Endothelial cell of umbilical vein (primary cell): ENCODE measurements around the gene HENMT1. TPM values are rescaled to one million over a fixed set of nuclear protein-coding genes. Genes with fewer than 3 reads are reported as not detected.

ENCODE experiments used
- BruUV-seq: library from RNA; stranded (reverse); fragments of 400-500 nt; replicated peaks from 2 replicates; lab custom pipeline; 2021; lab: Mats Ljungman, UMichigan
- CTCF ChIA-PET: fragments of 300-600, 350-600 bp; sonication (Branson Sonifier 250); formaldehyde crosslinking; loops from one replicate; lab custom pipeline; 2021; ENCODE audit warnings: antibody characterized with exemption, inconsistent platforms; lab: Charles Lee
- POLR2A ChIA-PET: fragments of 300-600, 350-600 bp; sonication (Branson Sonifier 250); formaldehyde crosslinking; loops from one replicate; lab custom pipeline; 2021; ENCODE audit warnings: antibody characterized with exemption, inconsistent platforms; lab: Charles Lee
- DNase-seq: peaks from one replicate; pipeline ENCODE4 v3.0.0-alpha.2; 2011; ENCODE audit warnings: low read depth, low spot score
- FAIRE-seq: peaks from 2 replicates; lab custom pipeline; 2011; peaks lifted over from hg19 to GRCh38; lab: Jason Lieb, UNC
- H2AFZ ChIP-seq: 2 replicates; pipeline ENCODE4 v1.6.0; 2012; ENCODE audit warnings: low read depth, low read length, control low read depth, inconsistent platforms
- H3K27ac ChIP-seq: 2 replicates; pipeline ENCODE4 v1.5.1; 2011; ENCODE audit warnings: low read depth, mild to moderate bottlenecking, control low read depth, low read length, moderate library complexity; ENCODE audit not compliant: insufficient read depth
- H3K27me3 ChIP-seq, 2 experiments: 2 replicates each; pipeline versions ENCODE4 v1.6.0 to v1.6.1; 2011; ENCODE audit warnings: low read length in 2 of 2, mixed read lengths in 1 of 2; ENCODE audit not compliant: control insufficient read depth in 2 of 2, insufficient read depth in 2 of 2
- H3K36me3 ChIP-seq, 2 experiments: 2 replicates in 1 of 2; 3 replicates in 1 of 2; pipeline ENCODE4 v1.5.1; 2011; ENCODE audit warnings: low read length in 2 of 2, mild to moderate bottlenecking in 1 of 2, moderate library complexity in 1 of 2; ENCODE audit not compliant: control insufficient read depth in 2 of 2, insufficient read depth in 2 of 2; ENCODE audit errors: extremely low read depth in 1 of 2
- H3K4me1 ChIP-seq: 3 replicates; pipeline ENCODE4 v1.5.1; 2011; ENCODE audit warnings: mild to moderate bottlenecking, low read length; ENCODE audit not compliant: control insufficient read depth, insufficient read depth; ENCODE audit errors: extremely low read depth
- H3K4me2 ChIP-seq: 2 replicates; pipeline ENCODE4 v1.6.1; 2011; ENCODE audit warnings: low read length, control low read depth, mixed read lengths; ENCODE audit not compliant: insufficient read depth
- H3K4me3 ChIP-seq, 3 experiments: fragments of 200-600 bp in 1 of 3; sonication (generic), shearing (Covaris generic) in 1 of 3; replicated peaks in 1 of 3; 2 replicates each; pipeline ENCODE4 v1.5.1; 2011 to 2016; ENCODE audit warnings: control low read depth in 3 of 3, low read length in 3 of 3, mild to moderate bottlenecking in 2 of 3, inconsistent platforms in 1 of 3, low read depth in 1 of 3, moderate library complexity in 1 of 3; ENCODE audit not compliant: insufficient read depth in 1 of 3
- H3K79me2 ChIP-seq: 2 replicates; pipeline ENCODE4 v1.6.0; 2012; ENCODE audit warnings: low read length, inconsistent platforms; ENCODE audit not compliant: control insufficient read depth, insufficient read depth
- H3K9ac ChIP-seq: replicated peaks from 2 replicates; pipeline ENCODE3; 2011; ENCODE audit warnings: low read length, control low read depth; ENCODE audit not compliant: insufficient read depth; ENCODE audit errors: extremely low read depth
- H3K9me1 ChIP-seq: replicated peaks from 3 replicates; pipeline ENCODE4 v1.6.0; 2011; ENCODE audit warnings: mild to moderate bottlenecking, low read length; ENCODE audit not compliant: control insufficient read depth, insufficient read depth; ENCODE audit errors: extremely low read depth
- H3K9me3 ChIP-seq: replicated peaks from 2 replicates; pipeline ENCODE4 v1.5.1; 2012; ENCODE audit warnings: low read length, inconsistent platforms; ENCODE audit not compliant: control insufficient read depth, insufficient read depth
- H4K20me1 ChIP-seq: replicated peaks from 2 replicates; pipeline ENCODE3; 2011; ENCODE audit warnings: mild to moderate bottlenecking, low read length; ENCODE audit not compliant: control insufficient read depth, insufficient read depth; ENCODE audit errors: extremely low read depth
- CTCF ChIP-seq, 2 donors: IDR thresholded peaks; 1 replicate in 1 of 2; 2 replicates in 1 of 2; pipeline ENCODE4 v1.5.1; 2011; ENCODE audit warnings: low read length in 2 of 2, mild to moderate bottlenecking in 2 of 2, moderate library complexity in 2 of 2, control low read depth in 1 of 2, inconsistent platforms in 1 of 2, low read depth in 1 of 2; ENCODE audit not compliant: insufficient read depth in 1 of 2; ENCODE audit errors: extremely low read depth in 1 of 2
- EZH2 ChIP-seq: IDR thresholded peaks from 2 replicates; pipeline ENCODE4 v1.6.1; 2012; ENCODE audit warnings: borderline replicate concordance, low read depth, mild to moderate bottlenecking, moderate library complexity, low read length, inconsistent platforms; ENCODE audit not compliant: severe bottlenecking
- FOS ChIP-seq: IDR thresholded peaks from 2 replicates; pipeline ENCODE4 v1.6.1; 2011; ENCODE audit warnings: mild to moderate bottlenecking, low read length, moderate library complexity, borderline replicate concordance; ENCODE audit not compliant: insufficient read depth
- GATA2 ChIP-seq: IDR thresholded peaks from 2 replicates; pipeline ENCODE4 v1.7.0; 2011; ENCODE audit warnings: low read depth, mild to moderate bottlenecking, moderate library complexity, mixed read lengths, low read length; ENCODE audit not compliant: insufficient read length, insufficient read depth
- JUN ChIP-seq: IDR thresholded peaks from 2 replicates; pipeline ENCODE4 v1.6.1; 2011; ENCODE audit warnings: borderline replicate concordance, low read depth; ENCODE audit not compliant: insufficient read length, insufficient read depth
- MYC ChIP-seq: IDR thresholded peaks from one replicate; pipeline ENCODE4 v1.6.1; 2011; ENCODE audit warnings: mild to moderate bottlenecking, low read depth, low read length
- POLR2A ChIP-seq: IDR thresholded peaks from 2 replicates; pipeline ENCODE4 v1.6.1; 2012; ENCODE audit warnings: low read depth, mild to moderate bottlenecking, control low read depth, low read length
- POLR2AphosphoS5 ChIP-seq: IDR thresholded peaks from 2 replicates; pipeline ENCODE4 v1.6.1; 2012; ENCODE audit warnings: low read depth, mild to moderate bottlenecking, control low read depth, low read length, moderate library complexity; ENCODE audit not compliant: insufficient read depth
- dilution Hi-C: fragments of 300-500 bp; cut with MboI; formaldehyde crosslinking; loops from one replicate; pipeline ENCODE4 v1.15.0; 2019; ENCODE audit warnings: low sequenced_read_pairs; ENCODE audit not compliant: extremely low pct_ligation_motif_present
- intact Hi-C: fragments of 100-400 bp; cut with micrococcal nuclease; formaldehyde crosslinking; loops from one replicate; pipeline ENCODE4 v1.10.0; 2022
- polyA plus RNA-seq, 4 experiments: library from polyadenylated mRNA; depleted of rRNA in 3 of 4; stranded (reverse) in 3 of 4; unstranded in 1 of 4; fragments of >200 nt; gene quantifications; 2 replicates each; pipeline versions ENCODE4 v1.2.1 to v1.2.3, GENCODE V29; 2011 to 2012; ENCODE audit warnings: missing spikeins in 1 of 4
- total RNA-seq: library from RNA; stranded (reverse); gene quantifications from 2 replicates; pipeline ENCODE4 v1.2.3, GENCODE V29; 2021

The HENMT1 gene
- total and polyA plus RNA-seq, 2 donors (not counting 3 experiments of a cell fraction or from before 2014, with no cell fraction given), result 4.4 to 4.5 TPM

GRCh38 chr1:108691942-108692723, 31.2 kb upstream of the HENMT1 start, which contains the start of gene PRPF38B:
PRPF38B (plus strand) TSS chr1:108692310; CDS start chr1:108692592, 282 bp downstream.
- Histone ChIP-seq H3K4me2 (peak within 1 kb of the TSS; percentile 99), H2AFZ (peak within 1 kb of the TSS; percentile 96), H3K9ac (peak within 1 kb of the TSS; percentile 94), H3K27ac (peak within 1 kb of the TSS; percentile 94), H4K20me1 (peaks cover 4% of the 10 kb centered on the region), H3K9me3 (no peaks in the 10 kb centered on the region), H3K4me3 (peak within 1 kb of the TSS; percentile 83 to 94 (median 89)), H3K79me2 (peaks cover 49% of the 10 kb centered on the region), H3K36me3 (peaks cover 3 to 16% of the 10 kb centered on the region in 2 experiments), H3K4me1 (peaks cover 23% of the 10 kb centered on the region), H3K27me3 (no peaks in the 10 kb centered on the region), H3K9me1 (no peaks in the 10 kb centered on the region)
- ChIA-PET CTCF (interaction anchor here (0.7 to 1.8 kb wide), 14 partner anchors 13 to 421 kb away, joined by 3 to 13 read pairs (median 5); partner anchors contain the start of genes EEIG2, HENMT1 and STXBP3), POLR2A (interaction anchor here (0.7 to 1.5 kb wide), 9 partner anchors 10 to 408 kb away, joined by 3 to 11 read pairs (median 4); partner anchors contain the start of genes HENMT1 and STXBP3)
- peak; percentile 89 for TF ChIP-seq POLR2AphosphoS5
- peak; percentile 97 for TF ChIP-seq POLR2A
- no peak for TF ChIP-seq MYC
- peak; percentile 94 for FAIRE-seq
- dilution Hi-C loops, result no loop called here
- no TSS peak for BruUV-seq
- intact Hi-C loops, result loop anchor here (1.0 to 5.0 kb wide), 10 partner anchors 11 to 492 kb away; partner anchors contain the start of genes GPSM2, HENMT1 and SLC25A24
- DNase-seq, result peak; percentile 93

- DNase-seq, result no peak
- Histone ChIP-seq H4K20me1 (peaks cover 4% of the 10 kb centered on the region), H2AFZ (peak overlapping the region; percentile 96), H3K4me3 (peak overlapping the region; percentile 83 to 94 (median 89)), H3K36me3 (peaks cover 1 to 9% of the 10 kb centered on the region in 2 experiments), H3K4me2 (peak overlapping the region; percentile 91), H3K9me1 (no peaks in the 10 kb centered on the region), H3K79me2 (peaks cover 45% of the 10 kb centered on the region), H3K27me3 (no peaks in the 10 kb centered on the region), H3K9ac (peak overlapping the region; percentile 94), H3K27ac (peak overlapping the region; percentile 94), H3K4me1 (peaks cover 23% of the 10 kb centered on the region), H3K9me3 (no peaks in the 10 kb centered on the region)
- TSS peak; percentile 77 for BruUV-seq
- FAIRE-seq, result no peak
- dilution Hi-C loops (no loop called here), intact Hi-C loops (loop anchor here (5.0 kb wide), 2 partner anchors 179 to 186 kb away; partner anchors contain the start of gene GPSM2)
- TF ChIP-seq POLR2A (no peak), GATA2 (peak; percentile 78), FOS (no peak), EZH2 (no peak), JUN (no peak), CTCF (IDR thresholded peaks at IDR 0.05; ENCODE audit: extremely low read depth in 1 of 2, insufficient read depth in 1 of 2, low read depth in 1 of 2, low read length in 2 of 2) (no peak), POLR2AphosphoS5 (no peak), MYC (no peak)
- ChIA-PET POLR2A (interaction anchor here (0.6 to 1.5 kb wide), 8 partner anchors 9 to 408 kb away, joined by 3 to 11 read pairs (median 4); partner anchors contain the start of genes HENMT1 and STXBP3), CTCF (interaction anchor here (0.7 to 1.8 kb wide), 12 partner anchors 13 to 207 kb away, joined by 3 to 13 read pairs (median 5); partner anchors contain the start of genes EEIG2, HENMT1 and STXBP3)
These were observed 30.4 kb upstream of the HENMT1 start for GRCh38 chr1:108691128-108691941.
